WERI-Rb-1 (cell line): Measurements from ENCODE around the gene DRAM2.

Source experiments
- DNase-seq: peaks from one replicate; pipeline ENCODE4 v3.0.0-alpha.2; 2020
- H3K27ac ChIP-seq: fragments of 250-450 bp; sonication (Bioruptor Pico); 2 replicates; pipeline ENCODE4 v1.5.1; 2020; ENCODE audit warnings: mild to moderate bottlenecking, moderate library complexity
- H3K27me3 ChIP-seq: fragments of 250-450 bp; sonication (Bioruptor Pico); 2 replicates; pipeline ENCODE4 v1.5.1; 2021; ENCODE audit warnings: mild to moderate bottlenecking, low read depth, moderate library complexity; ENCODE audit not compliant: insufficient read depth, severe bottlenecking
- H3K36me3 ChIP-seq: fragments of 250-450 bp; sonication (Bioruptor Pico); 2 replicates; pipeline ENCODE4 v1.5.1; 2020; ENCODE audit warnings: mild to moderate bottlenecking, moderate library complexity
- H3K4me3 ChIP-seq: 2 replicates; pipeline ENCODE4 v1.5.1; 2011; ENCODE audit warnings: low read depth, mild to moderate bottlenecking, control low read depth, low read length
- H3K9me3 ChIP-seq: fragments of 250-450 bp; sonication (Bioruptor Pico); 2 replicates; pipeline ENCODE4 v1.5.1; 2021; ENCODE audit warnings: mild to moderate bottlenecking, moderate library complexity; ENCODE audit not compliant: severe bottlenecking
- CTCF ChIP-seq: IDR thresholded peaks from 2 replicates; pipeline ENCODE4 v1.5.1; 2011; ENCODE audit warnings: low read depth, mild to moderate bottlenecking, control low read depth, inconsistent platforms, low read length

DRAM2 gene

GRCh38 chr1:111139956-111140679 is at the start of gene DRAM2, which contains the start of gene CEPT1:
DRAM2 (minus strand) TSS chr1:111140093; CDS start chr1:111131554, 8,539 bp downstream.
CEPT1 (plus strand) TSS chr1:111140223; CDS start chr1:111147715, 7,492 bp downstream.
- peaks cover 22% of the 10 kb centered on the region for H3K36me3 ChIP-seq
- peak within 1 kb of the TSS; percentile 93 for H3K27ac ChIP-seq
- no peaks in the 10 kb centered on the region for H3K9me3 ChIP-seq
- peak; percentile 97 for DNase-seq
- TF ChIP-seq CTCF: no peak
- H3K27me3 ChIP-seq: no peaks in the 10 kb centered on the region
- H3K4me3 ChIP-seq: peak within 1 kb of the TSS; percentile 86

- no peak for DNase-seq
- Histone ChIP-seq H3K4me3 (no peak overlapping the region), H3K27ac (no peak overlapping the region), H3K36me3 (peaks cover 10% of the 10 kb centered on the region), H3K27me3 (no peaks in the 10 kb centered on the region), H3K9me3 (no peaks in the 10 kb centered on the region)
- no peak for TF ChIP-seq CTCF
These were observed 44.8 kb upstream of the DRAM2 start for GRCh38 chr1:111184663-111185062.

DNA sequence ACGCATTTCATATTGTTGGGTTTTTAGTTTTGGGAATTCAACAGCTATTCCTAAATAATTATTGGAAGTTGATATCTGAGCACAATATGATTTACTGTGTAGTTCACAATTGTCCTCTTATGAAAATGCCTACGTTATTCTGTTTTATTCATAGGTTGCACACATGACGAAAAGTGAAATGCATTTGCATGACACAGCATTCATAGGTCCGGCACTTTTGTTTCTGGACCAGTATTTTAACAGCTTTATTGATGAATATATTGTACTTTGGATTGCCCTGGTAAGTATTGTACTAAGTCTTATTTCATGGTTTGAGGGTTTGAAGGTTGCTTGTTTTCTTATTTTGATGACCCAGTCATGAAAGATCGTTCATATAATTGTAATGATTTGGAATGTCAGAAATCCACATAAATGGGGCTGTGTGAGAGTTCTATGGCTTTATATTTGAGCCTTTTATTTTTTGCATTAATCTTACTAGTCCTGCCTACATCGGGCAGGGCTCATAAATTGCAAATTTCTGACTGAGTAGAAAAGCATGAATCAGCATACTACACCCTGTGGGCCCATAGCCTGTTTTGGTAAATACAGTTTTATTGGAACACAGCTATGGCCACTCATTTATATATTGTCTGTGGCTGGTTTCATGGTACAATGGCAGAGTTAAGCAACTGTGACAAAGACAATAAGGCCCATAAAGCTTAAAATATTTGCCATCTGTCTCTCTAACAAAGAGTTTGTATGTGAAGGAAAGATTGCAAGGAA is 43.6 kb upstream of the DRAM2 start:
- no peak overlapping the region for H3K4me3 ChIP-seq
- DNase-seq: no peak
- no peaks in the 10 kb centered on the region for H3K9me3 ChIP-seq
- TF ChIP-seq CTCF: no peak
- peaks cover 10% of the 10 kb centered on the region for H3K36me3 ChIP-seq
- no peak overlapping the region for H3K27ac ChIP-seq
- H3K27me3 ChIP-seq: no peaks in the 10 kb centered on the region

- Histone ChIP-seq H3K27ac (no peak overlapping the region), H3K27me3 (no peaks in the 10 kb centered on the region), H3K36me3 (peaks cover 10% of the 10 kb centered on the region), H3K4me3 (no peak overlapping the region), H3K9me3 (no peaks in the 10 kb centered on the region)
- DNase-seq: no peak
- no peak for TF ChIP-seq CTCF
These were observed 42.2 kb upstream of the DRAM2 start for GRCh38 chr1:111182052-111182451.

DNA sequence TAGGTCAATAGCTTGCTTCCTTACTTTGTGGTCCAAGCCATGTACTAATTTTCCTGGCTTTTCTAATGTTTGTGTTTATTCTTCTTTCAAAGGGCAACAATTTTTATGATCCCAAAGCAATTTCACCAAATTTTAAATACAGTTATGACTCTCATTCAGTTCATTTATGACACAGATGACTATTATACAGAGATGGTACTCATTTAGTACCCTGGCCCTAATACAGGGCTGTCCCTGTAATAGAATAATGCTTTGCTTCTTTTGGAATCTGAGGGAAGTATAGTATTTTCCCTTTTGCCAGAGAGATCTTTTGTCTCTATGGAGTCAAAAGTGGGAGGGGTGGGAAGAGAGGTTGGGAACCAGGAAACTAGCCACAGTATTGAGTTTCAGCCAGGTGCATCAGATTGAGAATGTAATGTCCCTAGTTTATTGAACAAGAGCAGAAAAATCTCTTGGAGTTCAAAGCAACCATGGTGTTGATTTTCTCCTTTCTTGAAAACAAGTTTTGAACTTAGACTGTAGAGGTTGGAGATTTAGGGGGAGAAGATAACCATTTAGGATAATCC is 40.2 kb upstream of the DRAM2 start:
- no peak for TF ChIP-seq CTCF
- H3K27ac ChIP-seq: no peak overlapping the region
- peaks cover 13% of the 10 kb centered on the region for H3K36me3 ChIP-seq
- H3K27me3 ChIP-seq: no peaks in the 10 kb centered on the region
- H3K9me3 ChIP-seq: no peaks in the 10 kb centered on the region
- DNase-seq: no peak
- H3K4me3 ChIP-seq: no peak overlapping the region
